Fibroblast of lung (primary cell): ENCODE measurements around the gene HEXIM1. TPM values are rescaled to one million over a fixed set of nuclear protein-coding genes. Genes with fewer than 3 reads are reported as not detected.
"Not testable (repeated sequence)": the region's sequence is repeated elsewhere in the genome, so short reads cannot be mapped to it uniquely, and the experiment has no call there.

Experiments
- DNase-seq, 2 donors: peaks; one replicate each; pipeline versions ENCODE4 v3.0.0 to v3.0.0-alpha.2; 2010; ENCODE audit warnings: low read depth in 2 of 2
- H2AFZ ChIP-seq: 2 replicates; pipeline ENCODE4 v1.5.1; 2012; ENCODE audit warnings: low read length, control low read depth, inconsistent platforms
- H3K27ac ChIP-seq: 2 replicates; pipeline ENCODE4 v1.5.1; 2011; ENCODE audit warnings: low read length, control low read depth; ENCODE audit not compliant: insufficient read depth
- H3K27me3 ChIP-seq: 2 replicates; pipeline ENCODE4 v1.5.1; 2011; ENCODE audit warnings: mild to moderate bottlenecking, low read length; ENCODE audit not compliant: control insufficient read depth, insufficient read depth
- H3K36me3 ChIP-seq: 2 replicates; pipeline ENCODE4 v1.5.1; 2011; ENCODE audit warnings: low read length; ENCODE audit not compliant: control insufficient read depth, insufficient read depth
- H3K4me1 ChIP-seq: 2 replicates; pipeline ENCODE4 v1.5.1; 2011; ENCODE audit warnings: low read length; ENCODE audit not compliant: control insufficient read depth, insufficient read depth; ENCODE audit errors: extremely low read depth
- H3K4me2 ChIP-seq: 2 replicates; pipeline ENCODE4 v1.5.1; 2011; ENCODE audit warnings: low read length, control low read depth; ENCODE audit not compliant: insufficient read depth; ENCODE audit errors: extremely low read depth
- H3K4me3 ChIP-seq, 4 experiments: fragments of 200-600 bp in 1 of 4; sonication (generic) in 1 of 4; replicated peaks in 1 of 4; 2 replicates each; pipeline ENCODE4 v1.5.1; 2011 to 2016; ENCODE audit warnings: low read length in 4 of 4, low read depth in 3 of 4, mild to moderate bottlenecking in 3 of 4, control low read depth in 2 of 4, inconsistent platforms in 1 of 4, mixed read lengths in 1 of 4; ENCODE audit not compliant: insufficient read depth in 1 of 4; ENCODE audit errors: control extremely low read depth in 1 of 4
- H3K79me2 ChIP-seq: 2 replicates; pipeline ENCODE4 v1.5.1; 2012; ENCODE audit warnings: mild to moderate bottlenecking, low read length, inconsistent platforms; ENCODE audit not compliant: control insufficient read depth, insufficient read depth
- H3K9ac ChIP-seq: 2 replicates; pipeline ENCODE4 v1.5.1; 2011; ENCODE audit warnings: mild to moderate bottlenecking, low read length, control low read depth; ENCODE audit not compliant: insufficient read depth
- H3K9me3 ChIP-seq: 2 replicates; pipeline ENCODE4 v1.5.1; 2012; ENCODE audit warnings: low read depth, low read length; ENCODE audit not compliant: control insufficient read depth, insufficient read depth
- H4K20me1 ChIP-seq: 2 replicates; pipeline ENCODE4 v1.5.1; 2011; ENCODE audit warnings: low read length; ENCODE audit not compliant: control insufficient read depth, insufficient read depth; ENCODE audit errors: extremely low read depth
- CTCF ChIP-seq, 2 donors: IDR thresholded peaks in 1 of 2; conservative IDR thresholded peaks in 1 of 2; 1 replicate in 1 of 2; 2 replicates in 1 of 2; pipeline ENCODE4 v1.5.1; 2011 to 2012; ENCODE audit warnings: low read length in 2 of 2, control low read depth in 1 of 2, inconsistent platforms in 1 of 2, low read depth in 1 of 2, mild to moderate bottlenecking in 1 of 2
- EZH2 ChIP-seq: IDR thresholded peaks from 2 replicates; pipeline ENCODE4 v1.5.1; 2012; ENCODE audit warnings: low read length, control low read depth, mild to moderate bottlenecking; ENCODE audit errors: missing control alignments
- polyA plus RNA-seq, 2 donors: library from polyadenylated mRNA; depleted of rRNA in 1 of 2; stranded (reverse) in 1 of 2; unstranded in 1 of 2; fragments of >200 nt; gene quantifications; 2 replicates each; pipeline ENCODE4 v1.2.1, GENCODE V29; 2011 to 2012; ENCODE audit warnings: missing spikeins in 1 of 2
- total RNA-seq: library from RNA; depleted of rRNA; stranded (reverse); fragments of >200 nt; gene quantifications from 2 replicates; pipeline ENCODE4 v1.2.1, GENCODE V29; 2014

HEXIM1 gene
- total and polyA plus RNA-seq, 2 donors (not counting 1 experiment from before 2014, with no cell fraction given): 9.9 to 11.7 TPM

- Histone ChIP-seq H3K27ac (peak overlapping the region; percentile 88), H3K9me3 (no peaks in the 10 kb centered on the region), H3K27me3 (no peaks in the 10 kb centered on the region), H3K4me3 (no peak overlapping the region), H2AFZ (no peak overlapping the region), H3K9ac (peak overlapping the region; percentile 33), H3K79me2 (peaks cover 17% of the 10 kb centered on the region), H3K4me2 (peak overlapping the region; percentile 51), H3K36me3 (no peaks in the 10 kb centered on the region), H3K4me1 (peaks cover 26% of the 10 kb centered on the region), H4K20me1 (no peaks in the 10 kb centered on the region)
- TF ChIP-seq CTCF (conservative IDR thresholded peaks at IDR 0.05 in 1 of 2, IDR thresholded peaks at IDR 0.05 in 1 of 2; ENCODE audit: low read depth in 1 of 2, low read length in 2 of 2): no peak
- peak; percentile 84 to 94 for DNase-seq
Measured at GRCh38 chr17:45123930-45124796, 24.1 kb upstream of the HEXIM1 start.

GRCh38 chr17:45124797-45125122 is 23.5 kb upstream of the HEXIM1 start:
- H3K79me2 ChIP-seq: peaks cover 17% of the 10 kb centered on the region
- peaks cover 26% of the 10 kb centered on the region for H3K4me1 ChIP-seq
- not testable (repeated sequence) for H3K36me3 ChIP-seq, H3K9ac ChIP-seq, H3K4me3 ChIP-seq, H3K27me3 ChIP-seq, H2AFZ ChIP-seq, H3K9me3 ChIP-seq, H4K20me1 ChIP-seq, DNase-seq, H3K4me2 ChIP-seq
- H3K27ac ChIP-seq: peak overlapping the region; percentile 88

GRCh38 chr17:45125509-45125908 is 22.8 kb upstream of the HEXIM1 start:
- H3K9me3 ChIP-seq: no peaks in the 10 kb centered on the region
- DNase-seq: no peak
- no peaks in the 10 kb centered on the region for H4K20me1 ChIP-seq
- H3K27me3 ChIP-seq: no peaks in the 10 kb centered on the region
- peaks cover 22% of the 10 kb centered on the region for H3K79me2 ChIP-seq
- peaks cover under 1% of the 10 kb centered on the region for H3K36me3 ChIP-seq
- H3K27ac ChIP-seq: no peak overlapping the region
- no peak overlapping the region for H3K4me3 ChIP-seq
- no peak for TF ChIP-seq EZH2
- TF ChIP-seq CTCF (conservative IDR thresholded peaks at IDR 0.05 in 1 of 2, IDR thresholded peaks at IDR 0.05 in 1 of 2; ENCODE audit: low read depth in 1 of 2, low read length in 2 of 2): no peak
- no peak overlapping the region for H2AFZ ChIP-seq
- H3K9ac ChIP-seq: no peak overlapping the region
- peaks cover 26% of the 10 kb centered on the region for H3K4me1 ChIP-seq
- H3K4me2 ChIP-seq: no peak overlapping the region
